ENCODE measurements around the gene FERMT3.
A peak's percentile ranks its signal among the peaks of the same experiment; 100 is the strongest.

The FERMT3 gene

DNA sequence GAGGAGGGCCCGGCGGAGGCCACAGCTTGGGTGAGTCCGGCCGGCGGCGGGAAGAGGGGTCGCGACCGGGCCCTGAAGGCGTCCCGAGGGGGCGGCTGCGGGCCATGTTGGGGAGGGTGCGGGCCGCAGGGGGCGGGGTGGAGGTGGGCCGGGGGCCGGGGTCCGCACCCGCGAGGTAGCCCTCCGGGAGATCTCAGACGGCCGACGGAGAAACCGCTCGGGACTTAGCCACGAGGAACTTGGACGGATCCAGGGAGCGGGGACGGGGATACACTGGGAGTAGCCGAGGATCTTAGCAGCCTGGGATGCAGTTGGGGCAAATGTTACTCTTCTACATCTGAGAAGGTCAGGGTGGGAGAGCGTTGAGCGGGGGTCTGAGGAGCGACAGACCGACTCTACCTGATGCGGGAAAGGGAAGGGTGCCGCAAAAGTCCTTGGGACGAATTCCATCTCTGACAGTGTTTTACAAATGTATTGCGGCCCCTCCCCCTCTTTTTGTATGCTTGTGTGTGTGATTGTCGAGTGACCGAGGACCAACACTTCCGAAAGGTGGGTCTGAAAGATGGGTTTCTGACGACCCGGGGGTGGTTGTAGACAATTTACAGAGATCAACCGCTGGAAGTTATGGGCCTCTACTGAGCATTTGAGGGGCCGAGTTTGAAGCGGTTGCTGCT, 19.9 kb upstream of the FERMT3 start:
- no peak for DNase-seq

DNA sequence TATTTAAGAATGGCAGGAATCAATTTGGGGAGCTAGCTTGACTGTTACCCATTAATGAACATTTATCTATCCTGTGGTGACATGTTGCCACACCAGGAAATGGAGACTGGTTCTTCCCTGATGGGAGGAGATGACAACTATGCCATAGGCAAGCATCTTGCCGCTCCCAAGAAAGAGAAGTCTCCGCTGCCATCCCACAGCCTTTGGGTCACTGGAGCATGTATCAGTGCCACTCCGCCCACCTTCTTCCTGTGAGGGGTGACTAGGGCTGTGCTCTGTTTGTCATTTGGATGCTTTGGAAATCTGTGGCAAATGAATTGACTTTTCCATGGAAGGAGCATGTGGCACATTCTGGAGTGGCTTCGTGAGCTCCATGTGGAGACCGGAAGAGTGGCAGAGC, 14.1 kb upstream of the FERMT3 start:
- DNase-seq, result no peak

DNA sequence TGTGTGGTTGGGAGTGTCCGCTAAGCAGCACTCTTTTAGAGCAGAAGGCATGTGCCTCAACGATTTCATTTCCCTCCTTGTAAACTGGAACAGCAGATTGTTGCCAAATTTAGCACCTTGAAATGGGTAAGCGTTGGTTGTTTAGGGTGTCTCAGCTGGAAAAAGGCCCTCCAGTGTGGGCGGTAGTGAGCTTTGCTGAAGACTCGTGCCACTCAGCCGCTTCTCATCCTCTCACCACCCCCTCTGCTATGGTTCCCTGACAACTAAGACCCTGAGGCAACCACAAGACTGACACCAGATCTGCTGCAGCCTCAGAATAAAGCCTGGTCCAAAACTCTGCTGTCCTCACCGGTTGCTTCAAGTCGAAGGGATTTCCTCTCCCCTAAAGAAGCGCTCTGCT, 9.9 kb upstream of the FERMT3 start:
- no peak for DNase-seq

DNA sequence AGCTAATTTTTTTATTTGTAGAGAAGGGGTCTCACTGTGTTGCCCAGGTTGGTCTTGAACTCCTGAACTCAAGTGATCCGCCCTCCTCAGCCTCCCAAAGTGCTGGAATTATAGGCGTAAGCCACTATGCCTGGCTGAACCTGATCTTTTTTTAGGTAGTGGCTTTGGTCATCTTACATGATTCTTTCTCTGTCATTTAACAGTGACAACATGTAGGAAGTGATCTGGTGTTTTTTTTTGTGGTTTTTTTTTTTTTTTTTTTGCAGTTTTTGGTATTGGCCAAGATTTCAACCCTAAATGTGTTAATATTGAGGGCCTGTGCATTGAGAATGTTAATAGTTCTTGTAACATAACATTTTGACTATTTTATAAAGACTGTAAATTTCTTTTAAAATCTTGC, 8.0 kb upstream of the FERMT3 start:
- no peak for DNase-seq

DNA sequence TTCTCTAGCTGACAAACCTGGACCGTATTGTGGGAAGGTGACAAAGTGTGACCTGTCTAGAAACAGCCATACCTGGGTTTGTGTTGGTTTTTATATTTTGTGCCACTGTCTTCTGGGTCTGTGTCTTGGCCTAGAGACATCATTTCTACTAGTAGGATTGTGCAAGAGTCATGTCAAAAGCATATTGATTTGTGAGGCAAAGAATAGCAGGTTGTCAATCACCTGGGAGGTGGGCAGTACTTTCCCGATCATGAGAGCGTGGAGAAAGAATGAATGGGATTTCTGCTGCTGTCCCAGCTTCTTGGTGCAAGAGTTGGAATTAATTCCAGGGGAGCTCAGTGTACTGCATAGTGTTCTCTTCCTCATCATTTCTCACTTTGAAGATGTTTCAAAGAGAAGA, 5.0 kb upstream of the FERMT3 start:
- no peak for DNase-seq

DNA sequence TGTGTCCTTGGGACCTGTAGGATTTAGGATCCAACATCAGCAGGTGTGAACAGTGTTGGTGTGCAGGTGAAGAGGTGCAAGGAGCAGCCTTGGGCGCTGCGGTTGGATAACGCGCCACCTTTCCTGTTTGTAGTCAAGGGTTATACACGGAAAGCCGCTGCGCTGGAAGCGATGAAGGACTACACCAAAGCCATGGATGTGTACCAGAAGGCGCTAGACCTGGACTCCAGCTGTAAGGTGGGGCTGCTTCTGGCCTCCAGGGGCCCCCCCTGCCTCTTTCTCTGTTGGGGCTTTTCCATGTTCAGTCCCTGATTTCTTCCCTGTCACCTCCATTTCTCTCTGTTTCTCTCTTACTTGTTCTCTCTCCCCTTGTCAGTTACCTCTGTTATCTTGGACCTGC, 3.5 kb upstream of the FERMT3 start:
- no peak for DNase-seq

DNA sequence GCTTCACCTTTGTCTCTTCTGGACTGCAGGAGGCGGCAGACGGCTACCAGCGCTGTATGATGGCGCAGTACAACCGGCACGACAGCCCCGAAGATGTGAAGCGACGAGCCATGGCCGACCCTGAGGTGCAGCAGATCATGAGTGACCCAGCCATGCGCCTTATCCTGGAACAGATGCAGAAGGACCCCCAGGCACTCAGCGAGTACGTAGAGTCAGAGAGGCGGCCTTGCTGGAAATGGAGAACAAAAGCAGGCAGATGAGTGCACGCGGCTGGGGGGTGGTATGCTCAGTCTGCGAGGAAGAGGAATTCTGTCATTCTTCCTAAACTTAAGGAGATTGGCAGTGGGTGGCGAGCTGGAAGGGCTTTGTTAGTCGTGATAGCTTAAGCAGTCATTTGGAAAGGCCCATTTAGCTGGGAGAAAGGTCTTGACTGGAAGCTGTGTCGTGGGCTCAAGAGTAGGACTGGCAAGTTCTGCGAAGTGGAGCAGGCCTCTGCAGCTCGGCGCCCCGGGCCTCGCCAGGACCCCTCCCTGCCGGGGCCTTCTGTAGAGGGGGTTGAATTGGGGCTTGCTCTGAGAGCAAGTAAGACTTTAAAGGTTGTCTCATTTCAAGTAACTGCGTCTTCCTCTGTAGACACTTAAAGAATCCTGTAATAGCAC, 3.0 kb upstream of the FERMT3 start:
- DNase-seq, result no peak

DNA sequence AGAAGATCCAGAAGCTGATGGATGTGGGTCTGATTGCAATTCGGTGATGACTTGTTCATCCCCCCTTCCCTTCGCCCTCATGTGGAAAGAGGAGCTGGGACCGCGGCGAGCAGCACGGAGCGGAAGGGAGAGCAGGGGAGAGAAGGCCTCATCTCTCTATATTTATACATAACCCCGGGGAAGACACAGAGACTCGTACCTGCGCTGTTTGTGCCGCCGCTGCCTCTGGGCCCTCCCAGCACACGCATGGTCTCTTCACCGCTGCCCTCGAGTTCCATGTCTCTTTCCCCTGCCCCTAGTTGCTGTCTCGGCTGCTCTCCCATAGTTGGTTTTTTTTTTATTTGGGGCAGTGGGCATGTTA, 2.5 kb upstream of the FERMT3 start:
- DNase-seq, result no peak

DNA sequence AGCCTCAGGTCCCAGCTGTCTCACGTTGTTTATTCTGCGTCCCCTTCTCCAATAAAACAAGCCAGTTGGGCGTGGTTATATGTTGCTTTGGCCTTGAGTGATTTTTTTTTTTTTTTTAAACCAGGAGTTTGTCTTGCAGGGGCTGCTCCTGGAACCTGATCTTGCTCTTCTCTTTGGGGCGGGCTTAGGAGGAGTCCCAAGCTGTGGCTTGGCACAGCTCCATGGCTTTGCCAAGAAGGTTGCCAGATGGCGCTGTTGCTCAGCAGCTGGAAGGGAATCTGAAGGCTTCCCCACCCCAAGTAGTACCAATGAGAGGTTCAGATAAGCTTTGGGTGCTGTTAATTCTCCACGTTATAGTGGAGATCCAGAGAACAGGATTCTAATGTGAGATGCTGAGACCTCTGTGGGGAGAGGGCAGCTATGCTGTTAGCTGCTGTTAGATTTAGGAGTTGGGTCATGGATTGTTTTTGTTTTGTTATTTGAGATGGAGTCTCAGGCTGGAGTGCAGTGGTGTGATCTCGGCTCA, 2.0 kb upstream of the FERMT3 start:
- DNase-seq, result peak; percentile 73

DNA sequence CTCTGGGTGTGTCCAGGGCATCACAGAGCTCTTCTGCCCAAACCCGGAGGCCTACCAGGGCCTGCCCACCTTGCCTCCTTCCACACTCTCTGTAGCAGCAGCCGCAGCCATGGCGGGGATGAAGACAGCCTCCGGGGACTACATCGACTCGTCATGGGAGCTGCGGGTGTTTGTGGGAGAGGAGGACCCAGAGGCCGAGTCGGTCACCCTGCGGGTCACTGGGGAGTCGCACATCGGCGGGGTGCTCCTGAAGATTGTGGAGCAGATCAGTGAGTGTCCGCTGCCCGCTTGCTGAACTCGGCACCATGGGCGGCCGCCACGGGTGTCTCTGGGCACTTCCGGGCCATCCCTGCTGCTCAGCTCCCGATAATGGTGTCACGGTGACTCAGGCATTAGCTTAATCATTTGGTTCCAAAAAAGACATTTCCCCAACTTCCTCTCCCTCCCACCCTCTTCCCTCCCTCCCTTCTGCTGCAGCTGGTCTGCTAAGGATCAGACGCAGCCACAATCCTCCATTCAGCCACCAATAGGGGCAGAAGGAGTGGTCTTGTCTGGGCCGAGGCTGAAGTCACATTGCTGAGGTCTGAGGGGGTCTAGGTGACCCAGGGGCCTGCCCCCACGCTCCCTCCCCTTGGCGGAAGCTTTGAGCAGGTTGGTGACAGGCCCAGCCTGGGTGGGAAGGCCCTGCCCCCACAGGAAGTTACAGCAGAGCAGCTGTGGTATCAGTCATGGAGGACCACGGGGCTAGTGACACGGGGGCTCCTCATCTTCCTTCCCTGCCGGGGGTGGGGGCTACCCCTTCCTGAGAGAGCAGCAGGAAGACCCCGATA, 950 bp downstream of the FERMT3 start:
- DNase-seq, result no peak

DNA sequence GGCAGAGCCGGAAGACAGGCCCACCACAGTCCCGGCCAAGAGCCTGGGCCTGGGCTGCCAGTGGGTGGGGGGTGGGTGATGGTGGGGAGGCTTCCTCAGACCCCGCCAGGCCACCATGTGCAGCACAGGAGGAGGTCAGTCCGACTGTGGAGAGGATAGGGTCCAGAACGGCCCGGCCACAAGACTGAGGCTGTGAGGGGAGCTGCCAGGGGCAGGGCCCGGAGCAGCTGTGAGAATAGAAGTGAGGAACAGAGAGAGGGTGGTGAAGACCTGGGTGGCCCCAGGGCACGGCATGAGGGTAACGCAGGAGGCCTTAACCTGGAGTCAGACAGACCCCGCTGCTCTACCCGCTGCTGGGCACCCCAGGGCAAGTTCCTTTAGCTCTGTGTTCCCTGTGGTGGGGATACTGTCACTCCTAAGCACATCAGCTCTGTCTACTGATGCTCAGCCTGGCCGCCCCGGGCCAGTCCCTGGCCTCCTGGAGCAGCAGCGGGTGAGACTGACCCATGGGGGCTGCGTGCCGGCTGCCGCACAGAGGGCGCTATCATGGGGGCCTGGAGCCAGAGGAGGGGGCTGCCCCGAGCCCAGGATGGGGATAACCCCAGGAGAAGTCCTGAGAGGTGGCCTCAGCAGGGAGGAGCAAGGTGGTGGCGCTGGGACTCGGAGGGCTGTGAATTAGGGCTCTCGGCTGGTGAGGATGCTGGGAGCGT, 1.7 kb downstream of the FERMT3 start:
- DNase-seq, result no peak

DNA sequence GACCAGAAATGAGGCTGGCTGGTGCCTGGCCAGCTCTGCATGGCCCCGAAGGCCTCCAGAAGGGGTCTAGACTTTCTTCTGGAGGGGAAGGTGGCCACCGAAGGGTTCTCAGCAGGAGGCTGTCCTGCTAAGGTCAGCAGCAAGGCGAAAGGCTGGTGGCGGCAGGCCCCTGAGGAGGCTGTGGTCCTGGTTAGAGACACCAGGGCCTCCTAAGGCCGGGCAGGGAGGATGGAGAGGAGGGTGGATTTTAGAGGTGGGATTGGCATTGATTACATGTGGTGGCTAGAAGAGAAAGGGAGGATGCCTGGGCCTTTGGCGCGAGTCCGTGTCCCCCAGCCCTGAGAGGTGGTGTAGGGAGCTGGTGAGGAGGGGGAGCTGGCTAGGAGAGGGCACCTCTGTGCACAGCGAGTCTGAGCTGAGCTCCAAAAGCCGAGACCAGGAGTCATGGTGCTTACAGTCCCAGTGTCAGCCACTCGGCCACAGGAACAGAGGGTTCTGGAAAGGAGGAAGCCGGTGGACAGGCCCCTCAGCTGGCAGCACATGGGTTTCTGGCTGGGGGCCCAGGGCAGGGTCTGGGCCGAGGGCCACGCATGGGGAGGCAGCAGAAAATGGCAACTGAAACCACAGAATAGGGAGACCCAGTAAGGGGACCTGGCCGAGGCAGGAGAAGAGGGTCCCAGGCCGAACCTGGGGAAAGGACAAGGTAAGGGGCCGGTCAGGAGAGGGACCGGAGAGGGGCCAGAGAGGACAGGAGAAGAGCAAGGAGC, 2.5 kb downstream of the FERMT3 start:
- DNase-seq, result no peak

DNA sequence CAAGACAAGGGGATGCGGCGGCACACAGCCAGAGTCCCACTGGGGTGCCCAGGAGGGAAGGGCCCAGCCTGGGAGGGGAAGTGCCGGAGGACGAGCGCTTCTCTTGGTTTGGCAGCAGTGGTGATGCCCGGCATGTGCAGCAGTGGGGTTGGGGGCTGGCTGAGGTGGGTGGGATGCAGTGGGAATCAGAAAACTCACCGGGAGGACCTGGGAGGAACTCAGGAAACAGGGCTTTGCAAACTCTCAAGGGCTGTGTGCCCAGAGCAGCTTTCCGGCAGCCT, 3.0 kb downstream of the FERMT3 start:
- DNase-seq, result no peak

DNA sequence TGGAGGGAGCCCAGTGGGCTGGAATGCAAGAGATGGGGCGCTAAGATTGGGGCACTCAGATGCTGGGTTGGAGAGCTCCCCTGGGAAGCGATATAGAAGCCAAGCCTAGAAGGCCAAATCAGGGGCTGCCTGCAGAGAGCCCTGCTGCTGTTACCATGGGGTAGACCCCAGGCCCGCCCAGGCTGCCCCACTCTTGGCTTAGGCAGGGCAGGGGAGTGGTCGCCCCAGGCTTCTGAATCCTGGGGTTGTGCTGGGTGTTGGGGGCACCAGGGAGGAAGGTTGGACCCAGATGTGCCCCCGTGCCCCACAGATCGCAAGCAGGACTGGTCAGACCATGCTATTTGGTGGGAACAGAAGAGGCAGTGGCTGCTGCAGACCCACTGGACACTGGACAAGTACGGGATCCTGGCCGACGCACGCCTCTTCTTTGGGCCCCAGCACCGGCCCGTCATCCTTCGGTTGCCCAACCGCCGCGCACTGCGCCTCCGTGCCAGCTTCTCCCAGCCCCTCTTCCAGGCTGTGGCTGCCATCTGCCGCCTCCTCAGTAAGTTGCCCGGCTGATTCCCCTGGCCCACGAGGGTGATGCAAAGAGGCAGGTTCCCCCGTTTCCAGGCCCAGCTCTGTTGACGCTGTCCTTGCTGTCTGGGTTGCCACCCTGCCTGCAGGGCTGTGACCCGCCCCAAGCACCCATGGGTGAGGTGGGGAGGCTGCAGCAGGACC, 3.9 kb downstream of the FERMT3 start:
- DNase-seq, result no peak

DNA sequence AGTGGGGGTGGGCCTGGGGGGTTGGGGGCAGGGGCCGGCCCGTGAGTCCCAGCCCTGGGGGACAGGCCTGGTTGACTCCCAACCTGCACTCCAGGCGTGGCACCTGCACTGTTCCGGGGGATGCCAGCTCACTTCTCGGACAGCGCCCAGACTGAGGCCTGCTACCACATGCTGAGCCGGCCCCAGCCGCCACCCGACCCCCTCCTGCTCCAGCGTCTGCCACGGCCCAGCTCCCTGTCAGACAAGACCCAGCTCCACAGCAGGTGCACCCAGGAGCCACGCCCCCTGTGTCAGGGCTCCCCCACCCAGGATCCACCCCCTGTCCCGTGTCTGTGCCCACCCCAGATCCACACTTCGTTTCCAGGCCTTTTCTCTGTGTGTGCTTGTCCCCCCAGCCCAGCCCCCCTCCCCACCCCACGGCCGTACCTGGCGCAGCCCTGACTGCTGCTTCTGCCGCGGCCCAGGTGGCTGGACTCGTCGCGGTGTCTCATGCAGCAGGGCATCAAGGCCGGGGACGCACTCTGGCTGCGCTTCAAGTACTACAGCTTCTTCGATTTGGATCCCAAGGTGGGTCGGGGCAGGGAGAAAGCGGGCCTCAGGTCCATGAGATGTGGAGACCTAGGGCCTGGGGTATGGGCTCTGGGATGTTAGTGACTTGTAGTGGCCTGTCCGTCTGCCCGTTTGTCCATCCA, 4.8 kb downstream of the FERMT3 start:
- no peak for DNase-seq

DNA sequence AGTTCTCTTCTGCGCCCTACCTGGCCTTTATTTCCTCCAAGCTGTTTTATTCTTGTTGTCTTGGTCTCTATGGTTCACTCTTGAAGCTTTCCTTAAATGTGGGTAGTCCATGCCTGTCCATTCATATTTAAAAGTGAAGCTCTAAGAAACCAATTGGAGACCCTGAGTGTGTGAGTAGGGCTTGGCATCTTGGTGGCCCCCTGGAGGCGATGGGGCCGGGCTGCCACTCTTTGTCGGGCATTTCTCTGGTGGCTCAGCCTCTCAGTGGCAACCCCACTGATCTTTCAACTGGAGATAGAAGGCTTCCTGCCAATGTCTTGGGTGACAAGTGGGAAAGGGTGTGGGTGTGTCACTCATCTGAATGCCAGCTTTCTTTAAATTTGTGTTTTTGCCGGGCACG, 10.4 kb downstream of the FERMT3 start:
- no peak for DNase-seq

DNA sequence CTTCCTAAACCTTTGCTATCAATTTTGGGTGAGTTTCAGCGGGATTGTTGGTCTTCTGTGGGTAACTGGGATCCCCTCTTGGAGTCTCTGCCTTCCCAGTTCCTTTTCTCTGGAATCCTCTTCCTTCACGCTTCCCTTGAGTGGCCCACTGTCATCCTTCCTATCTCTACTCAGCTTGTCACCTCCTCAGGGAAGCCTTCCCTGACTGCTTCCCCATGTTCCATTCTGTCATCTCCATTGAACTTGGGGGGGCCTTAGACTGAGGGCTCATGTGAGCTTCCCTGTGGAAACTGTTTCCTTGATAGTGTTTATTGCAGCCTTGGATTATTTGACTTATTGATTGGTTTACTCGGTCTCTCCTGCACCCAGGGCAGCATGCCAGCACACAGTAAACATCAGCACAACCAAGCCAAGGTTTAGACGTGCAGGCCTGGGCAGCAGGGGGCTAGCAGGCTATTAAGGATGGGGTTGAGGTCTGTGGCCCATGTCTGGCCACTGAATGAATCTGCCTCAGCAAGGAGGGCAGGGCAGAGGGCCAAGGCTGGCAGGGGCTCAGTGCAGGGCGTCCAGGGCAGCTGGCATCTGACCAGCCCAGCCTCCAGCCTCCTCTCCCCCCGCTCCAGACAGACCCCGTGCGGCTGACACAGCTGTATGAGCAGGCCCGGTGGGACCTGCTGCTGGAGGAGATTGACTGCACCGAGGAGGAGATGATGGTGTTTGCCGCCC, 12.3 kb downstream of the FERMT3 start:
- no peak for DNase-seq

DNA sequence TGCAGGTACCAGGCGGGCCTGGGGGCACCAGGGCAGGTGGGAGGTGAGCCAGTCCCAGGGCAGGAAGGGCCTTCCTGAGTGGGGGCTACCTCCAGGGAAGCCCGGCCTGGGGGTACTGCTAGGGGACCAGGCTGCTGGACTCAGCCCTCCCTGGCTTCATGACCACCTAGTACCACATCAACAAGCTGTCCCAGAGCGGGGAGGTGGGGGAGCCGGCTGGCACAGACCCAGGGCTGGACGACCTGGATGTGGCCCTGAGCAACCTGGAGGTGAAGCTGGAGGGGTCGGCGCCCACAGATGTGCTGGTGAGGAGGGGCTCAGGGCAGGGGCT, 12.8 kb downstream of the FERMT3 start:
- no peak for DNase-seq

DNA sequence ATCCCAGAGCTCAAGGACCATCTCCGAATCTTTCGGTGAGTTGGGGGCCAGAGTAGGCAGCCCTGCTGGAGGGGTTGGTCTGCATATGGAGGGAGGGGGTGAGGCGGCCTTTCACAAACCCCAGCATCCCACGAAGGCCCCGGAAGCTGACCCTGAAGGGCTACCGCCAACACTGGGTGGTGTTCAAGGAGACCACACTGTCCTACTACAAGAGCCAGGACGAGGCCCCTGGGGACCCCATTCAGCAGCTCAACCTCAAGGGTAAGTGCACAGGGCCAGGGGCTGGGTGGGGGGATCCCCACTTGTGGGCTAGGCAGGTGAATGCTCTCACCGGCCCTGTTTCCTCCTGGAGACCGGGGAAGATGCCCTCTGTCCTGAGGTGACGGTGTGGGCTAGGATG, 13.2 kb downstream of the FERMT3 start:
- no peak for DNase-seq

DNA sequence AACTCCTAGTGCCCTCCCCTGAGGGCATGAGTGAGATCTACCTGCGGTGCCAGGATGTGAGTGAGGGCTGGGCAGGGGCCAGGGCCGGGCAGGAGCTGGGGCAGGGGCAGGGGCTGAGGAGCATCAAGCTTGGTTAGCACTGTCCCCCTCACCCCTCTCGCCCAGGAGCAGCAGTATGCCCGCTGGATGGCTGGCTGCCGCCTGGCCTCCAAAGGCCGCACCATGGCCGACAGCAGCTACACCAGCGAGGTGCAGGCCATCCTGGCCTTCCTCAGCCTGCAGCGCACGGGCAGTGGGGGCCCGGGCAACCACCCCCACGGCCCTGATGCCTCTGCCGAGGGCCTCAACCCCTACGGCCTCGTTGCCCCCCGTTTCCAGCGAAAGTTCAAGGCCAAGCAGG, 13.8 kb downstream of the FERMT3 start:
- DNase-seq, result no peak

DNA sequence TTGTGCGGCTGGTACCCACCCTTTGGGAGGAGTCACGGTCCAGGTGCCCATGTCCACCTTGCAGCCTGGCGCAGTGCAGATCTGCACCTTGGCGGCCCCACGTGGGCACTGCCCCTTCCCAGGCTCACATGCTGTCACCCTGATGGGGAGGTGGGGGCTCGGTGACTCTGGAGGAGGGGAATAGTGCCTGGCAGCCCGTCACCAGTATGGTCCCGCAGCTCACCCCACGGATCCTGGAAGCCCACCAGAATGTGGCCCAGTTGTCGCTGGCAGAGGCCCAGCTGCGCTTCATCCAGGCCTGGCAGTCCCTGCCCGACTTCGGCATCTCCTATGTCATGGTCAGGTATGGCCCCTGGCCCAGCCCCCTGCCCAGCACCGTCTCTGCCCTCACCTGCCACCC, 14.3 kb downstream of the FERMT3 start:
- no peak for DNase-seq
